IPS DF 6.9 (cell line): ENCODE measurements around the gene ZMYM2.

ENCODE experiments used
- DNase-seq: peaks from one replicate; pipeline ENCODE4 v3.0.0-alpha.2; 2013; ENCODE audit warnings: low read depth, low spot score
- H3K27ac ChIP-seq: one replicate; pipeline ENCODE4 v1.5.1; 2013; ENCODE audit warnings: low read length, control low read depth
- H3K27me3 ChIP-seq: 2 replicates; pipeline ENCODE4 v1.6.1; 2013; ENCODE audit warnings: mild to moderate bottlenecking, low read length; ENCODE audit not compliant: control insufficient read depth, insufficient read depth
- H3K36me3 ChIP-seq: 2 replicates; pipeline ENCODE4 v1.6.1; 2013; ENCODE audit warnings: low read length; ENCODE audit not compliant: control insufficient read depth, insufficient read depth
- H3K4me1 ChIP-seq: 2 replicates; pipeline ENCODE4 v1.6.1; 2013; ENCODE audit warnings: low read length; ENCODE audit not compliant: control insufficient read depth, insufficient read depth
- H3K4me3 ChIP-seq: 2 replicates; pipeline ENCODE4 v1.5.1; 2013; ENCODE audit warnings: mild to moderate bottlenecking, low read length
- H3K9me3 ChIP-seq: 2 replicates; pipeline ENCODE4 v1.6.1; 2013; ENCODE audit warnings: low read length, inconsistent platforms; ENCODE audit not compliant: control insufficient read depth, insufficient read depth
- WGBS: extraction: QIAGEN DNeasy Blood & Tissue Kit; methylation state at CpG from one replicate; pipeline ENCODE4 v1.1.7; 2013; ENCODE audit warnings: mixed read lengths, missing lambda C conversion rate; ENCODE audit not compliant: insufficient read length, insufficient coverage; 5-methylcytosine and 5-hydroxymethylcytosine counted together

The ZMYM2 gene

DNA sequence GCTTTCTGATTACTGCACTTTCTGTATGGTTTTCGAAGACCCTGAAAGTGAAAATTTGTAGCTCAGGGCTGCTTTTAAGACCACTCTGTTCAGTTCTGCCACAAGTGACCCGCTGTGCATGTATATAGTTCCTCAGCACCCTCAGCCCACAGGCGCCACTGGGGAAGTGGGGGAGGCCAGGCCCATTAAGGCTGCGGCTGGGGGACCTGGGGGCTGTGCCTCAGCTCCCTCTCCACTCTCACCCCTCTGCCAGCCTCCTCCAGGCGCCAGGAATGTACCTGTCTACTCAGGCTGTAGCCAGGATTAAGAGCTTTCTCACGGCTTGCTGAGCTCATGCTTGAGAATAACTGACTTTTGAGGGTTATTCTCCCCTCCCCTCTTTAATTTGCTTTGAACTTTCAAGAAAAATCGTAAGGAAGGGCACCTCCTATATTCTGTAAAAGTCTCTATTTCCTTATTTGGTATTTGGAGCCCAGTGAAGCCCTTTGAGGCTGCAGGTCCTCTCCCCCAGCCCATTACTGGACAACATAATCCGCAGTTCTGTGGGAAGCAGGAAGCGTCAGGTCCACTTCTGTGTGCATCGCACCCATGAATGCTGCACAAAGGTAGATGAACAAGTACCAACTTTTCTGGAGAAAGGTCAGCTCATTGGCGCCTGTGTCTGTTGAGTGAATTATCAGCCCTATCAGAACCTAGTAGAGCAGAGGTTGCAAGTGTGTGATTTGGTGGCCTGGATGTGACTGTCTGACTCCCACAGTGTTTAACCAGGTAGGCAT, 172.7 kb downstream of the ZMYM2 start:
- peaks cover 1% of the 10 kb centered on the region; the same call in 1 of the 2 replicates for H3K4me1 ChIP-seq
- no peak overlapping the region for H3K27ac ChIP-seq
- no CpG with 5 or more reads among the region's 11 CpGs for WGBS
- H3K9me3 ChIP-seq = no peaks in the 10 kb centered on the region
- H3K4me3 ChIP-seq = no peak overlapping the region
- H3K27me3 ChIP-seq = peaks cover 2% of the 10 kb centered on the region
- H3K36me3 ChIP-seq = no peaks in the 10 kb centered on the region
- DNase-seq = no peak

- Histone ChIP-seq H3K4me3 (no peak overlapping the region), H3K36me3 (no peaks in the 10 kb centered on the region), H3K27me3 (peaks cover 2% of the 10 kb centered on the region; the same call in 1 of the 2 replicates), H3K4me1 (peaks cover 1% of the 10 kb centered on the region; the same call in 1 of the 2 replicates), H3K9me3 (no peaks in the 10 kb centered on the region), H3K27ac (no peak overlapping the region)
- WGBS = no CpG with 5 or more reads among the region's 10 CpGs
- no peak for DNase-seq
These were observed 173.6 kb downstream of the ZMYM2 start for GRCh38 chr13:20132052-20132634.

GRCh38 chr13:20134732-20135131, 176.2 kb downstream of the ZMYM2 start:
- H3K36me3 ChIP-seq = no peaks in the 10 kb centered on the region
- no peak overlapping the region for H3K27ac ChIP-seq
- no peaks in the 10 kb centered on the region for H3K4me1 ChIP-seq
- no peaks in the 10 kb centered on the region for H3K9me3 ChIP-seq
- H3K27me3 ChIP-seq = no peaks in the 10 kb centered on the region
- H3K4me3 ChIP-seq = no peak overlapping the region
- no CpG with 5 or more reads among the region's 8 CpGs for WGBS
- no peak for DNase-seq

GRCh38 chr13:20136781-20137703, 178.5 kb downstream of the ZMYM2 start:
- WGBS = no CpG with 5 or more reads among the region's 56 CpGs
- DNase-seq = no peak
- Histone ChIP-seq H3K27ac (no peak overlapping the region), H3K27me3 (no peaks in the 10 kb centered on the region), H3K4me1 (no peaks in the 10 kb centered on the region), H3K36me3 (no peaks in the 10 kb centered on the region), H3K9me3 (no peaks in the 10 kb centered on the region), H3K4me3 (no peak overlapping the region)

DNA sequence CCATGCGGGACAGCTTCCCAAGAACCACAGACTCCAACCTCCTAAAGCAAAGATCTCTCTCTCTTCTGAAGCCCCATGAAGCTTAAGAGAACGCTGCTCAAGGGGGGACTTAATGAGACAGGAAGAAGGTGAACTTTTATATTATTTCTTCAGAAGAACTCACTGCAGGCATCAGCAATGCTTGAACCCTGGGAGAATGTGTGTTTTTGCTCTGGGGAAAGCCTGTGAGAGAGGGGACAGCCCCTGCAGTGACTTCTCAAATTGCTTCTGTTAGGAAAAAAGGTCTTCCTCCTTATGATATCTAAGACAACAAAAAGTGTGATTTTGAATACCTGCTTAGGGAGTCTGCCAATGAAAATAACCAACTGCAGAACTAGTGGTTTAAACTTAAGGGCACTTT, 179.3 kb downstream of the ZMYM2 start:
- H3K9me3 ChIP-seq = no peaks in the 10 kb centered on the region
- no peaks in the 10 kb centered on the region for H3K4me1 ChIP-seq
- H3K27me3 ChIP-seq = no peaks in the 10 kb centered on the region
- no peaks in the 10 kb centered on the region for H3K36me3 ChIP-seq
- no peak for DNase-seq
- WGBS = no CpG with 5 or more reads among the region's 2 CpGs
- H3K27ac ChIP-seq = no peak overlapping the region
- H3K4me3 ChIP-seq = no peak overlapping the region

DNA sequence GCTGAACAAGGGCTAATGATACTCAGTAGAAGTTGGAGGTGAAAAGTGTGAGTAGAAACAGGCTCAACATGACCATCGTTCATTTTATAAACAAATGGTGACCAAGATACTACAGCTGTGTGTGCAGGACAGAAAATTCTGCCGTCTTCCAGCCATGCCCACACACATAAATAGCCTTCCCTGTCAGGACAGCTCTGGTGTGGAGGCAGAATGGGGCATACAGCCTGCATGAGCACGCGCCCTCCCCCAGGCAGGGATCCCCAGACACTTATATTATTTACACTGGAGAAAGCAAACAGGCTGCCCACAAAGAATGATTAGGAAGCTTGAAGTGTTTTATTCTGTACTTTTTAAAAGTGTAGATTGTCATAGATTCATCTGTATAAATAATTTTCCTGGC, 182.0 kb downstream of the ZMYM2 start:
- H3K9me3 ChIP-seq = no peaks in the 10 kb centered on the region
- WGBS = no CpG with 5 or more reads among the region's 4 CpGs
- no peak overlapping the region for H3K27ac ChIP-seq

More for the DNA sequence above, 182.0 kb downstream of the ZMYM2 start:
- DNase-seq = no peak
- Histone ChIP-seq H3K4me3 (no peak overlapping the region), H3K4me1 (no peaks in the 10 kb centered on the region), H3K27me3 (no peaks in the 10 kb centered on the region), H3K36me3 (no peaks in the 10 kb centered on the region)
